HG02678 (cell line): ENCODE measurements around the gene TSHB.

ENCODE experiments used
- ATAC-seq: cut with Tn5 transposase; IDR thresholded peaks from one replicate; pipeline ENCODE4 v1.9.1; 2021; ENCODE audit warnings: mild to moderate bottlenecking, moderate library complexity; ENCODE audit not compliant: unreplicated experiment

The TSHB gene

DNA sequence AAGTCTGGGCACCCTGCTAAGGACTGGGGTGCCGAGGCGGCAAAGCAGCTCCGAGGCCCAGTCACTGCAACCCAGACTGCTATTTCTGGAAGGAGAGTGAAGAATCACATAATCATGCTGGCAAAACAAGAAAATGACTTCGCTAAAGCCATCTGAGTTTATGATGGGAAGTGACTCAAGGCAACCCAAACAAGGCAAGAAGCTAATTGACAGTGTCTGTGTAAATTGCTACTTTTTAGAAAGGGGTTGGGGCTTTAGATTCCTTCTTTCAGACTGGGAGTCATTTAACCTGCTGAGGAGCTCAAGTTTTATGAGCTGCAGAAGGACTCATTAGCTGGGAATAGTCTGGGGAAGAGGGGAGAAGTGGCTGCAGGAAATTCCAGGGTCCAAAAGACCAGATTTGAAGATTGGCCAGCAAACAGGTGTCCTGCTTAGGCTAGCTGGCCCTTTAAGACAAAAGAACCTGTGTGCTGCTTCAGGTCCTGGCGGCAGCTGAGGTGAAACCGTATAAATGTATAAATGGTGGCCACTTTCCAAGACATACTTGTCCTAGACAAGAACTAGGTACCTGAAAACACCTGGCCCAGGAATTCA is 28.1 kb downstream of the TSHB start:
- no peak for ATAC-seq

- ATAC-seq, result no peak
These were observed 29.7 kb downstream of the TSHB start for GRCh38 chr1:115059316-115059715.

DNA sequence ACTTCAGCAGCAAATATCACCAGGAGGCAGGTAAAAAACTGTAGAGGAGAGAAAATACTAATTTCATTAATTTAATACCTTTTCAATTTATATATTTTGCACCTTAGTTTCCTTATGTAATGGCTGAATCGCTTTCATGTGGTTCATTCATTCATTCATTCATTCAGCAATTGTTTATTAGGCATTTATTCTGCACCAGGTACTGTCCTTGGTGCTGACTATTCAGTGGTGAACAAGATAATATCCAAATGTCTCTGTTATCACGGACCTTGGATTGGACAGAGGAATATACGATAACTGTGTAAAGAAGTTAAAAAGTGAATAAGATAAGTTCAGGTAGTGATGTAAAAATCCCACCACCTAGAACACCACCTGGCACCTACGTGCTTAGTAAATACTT is 30.9 kb downstream of the TSHB start:
- ATAC-seq, result no peak

DNA sequence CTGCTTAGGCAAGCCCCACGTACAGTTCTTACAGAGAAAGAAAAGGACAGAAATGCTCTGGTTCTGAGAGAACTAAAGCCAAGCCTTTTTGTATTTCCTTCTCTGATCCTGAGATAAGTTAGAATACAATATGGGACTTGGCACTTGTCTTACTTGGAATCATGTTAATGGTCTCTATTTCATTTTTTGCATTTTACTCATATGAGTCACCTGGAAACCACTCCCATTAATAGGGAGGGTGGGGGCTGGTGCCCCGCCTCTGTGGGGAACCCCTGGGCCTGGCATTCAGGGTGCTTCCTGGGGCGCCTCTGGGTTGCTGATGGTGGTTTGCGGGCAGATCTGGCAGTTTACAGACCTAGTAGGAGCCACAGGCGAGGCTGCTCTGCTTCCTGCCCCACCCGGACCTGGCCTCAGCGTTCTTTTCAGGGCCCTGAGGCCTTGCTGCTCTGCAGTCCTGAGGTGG is 32.9 kb downstream of the TSHB start:
- ATAC-seq, result peak; percentile 80

GRCh38 chr1:115063228-115063901 is 33.7 kb downstream of the TSHB start:
- ATAC-seq, result no peak

DNA sequence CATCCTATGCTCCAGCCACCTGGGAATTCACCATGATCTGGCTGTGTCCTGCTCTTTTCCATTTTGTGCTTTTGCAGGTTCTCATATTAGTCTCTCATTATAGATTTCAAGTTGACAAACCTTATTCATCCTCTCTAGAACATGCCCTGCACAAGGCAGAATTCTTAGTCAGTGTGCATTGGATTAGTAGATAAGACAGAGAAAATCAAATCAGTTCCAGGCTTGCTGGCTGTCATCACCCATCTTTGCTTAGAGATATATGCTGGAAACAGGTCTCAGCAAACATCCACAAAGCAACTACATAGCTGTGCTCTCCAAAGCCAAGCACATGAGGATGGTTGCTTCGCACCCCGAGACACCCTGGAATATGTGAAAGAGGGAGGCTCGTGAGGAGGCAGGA is 34.8 kb downstream of the TSHB start:
- ATAC-seq, result no peak

- ATAC-seq, result no peak
These were observed 35.4 kb downstream of the TSHB start for GRCh38 chr1:115065021-115065420.

GRCh38 chr1:115067161-115067859 is 37.7 kb downstream of the TSHB start:
- no peak for ATAC-seq

GRCh38 chr1:115068826-115069585 is 39.4 kb downstream of the TSHB start:
- ATAC-seq, result no peak

- ATAC-seq, result no peak
These were observed 40.2 kb downstream of the TSHB start for GRCh38 chr1:115069659-115070308.

DNA sequence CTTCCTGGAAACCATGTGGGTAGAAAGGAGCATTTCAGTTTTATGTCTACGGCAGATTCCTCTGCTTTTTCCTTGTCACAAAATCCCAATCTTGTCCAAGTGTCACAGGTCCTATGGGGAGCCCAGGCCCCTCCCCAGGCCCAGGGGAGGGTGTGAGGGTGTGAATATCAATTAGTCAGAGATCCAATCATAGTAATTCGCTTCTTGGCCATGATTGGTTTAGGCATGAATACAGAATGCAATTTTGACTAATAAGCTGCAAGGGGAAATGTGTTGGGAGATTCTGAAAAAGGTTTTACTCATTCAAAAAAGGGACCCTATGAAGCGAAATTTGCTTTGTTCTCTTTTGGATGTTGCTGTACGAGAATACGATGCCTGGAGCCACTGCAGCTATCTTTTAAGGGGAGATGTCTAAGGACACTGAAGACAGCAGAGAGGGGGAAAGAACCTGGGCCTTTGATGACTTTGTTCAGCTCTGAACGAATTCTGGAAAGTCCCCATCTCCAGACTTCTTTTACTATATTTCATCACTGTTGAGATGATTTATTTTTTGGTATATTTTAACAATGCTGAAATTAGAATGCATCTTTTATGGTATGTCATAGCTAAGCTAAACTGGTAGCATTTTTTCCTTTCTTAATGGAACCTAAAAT is 41.5 kb downstream of the TSHB start:
- ATAC-seq, result no peak

- no peak for ATAC-seq
These were observed 43.9 kb downstream of the TSHB start for GRCh38 chr1:115073298-115074087.

- ATAC-seq, result no peak
These were observed 45.4 kb downstream of the TSHB start for GRCh38 chr1:115074839-115075534.

- ATAC-seq, result no peak
These were observed 46.8 kb downstream of the TSHB start for GRCh38 chr1:115076384-115076915.

GRCh38 chr1:115077286-115077983 is 47.8 kb downstream of the TSHB start:
- ATAC-seq, result no peak

DNA sequence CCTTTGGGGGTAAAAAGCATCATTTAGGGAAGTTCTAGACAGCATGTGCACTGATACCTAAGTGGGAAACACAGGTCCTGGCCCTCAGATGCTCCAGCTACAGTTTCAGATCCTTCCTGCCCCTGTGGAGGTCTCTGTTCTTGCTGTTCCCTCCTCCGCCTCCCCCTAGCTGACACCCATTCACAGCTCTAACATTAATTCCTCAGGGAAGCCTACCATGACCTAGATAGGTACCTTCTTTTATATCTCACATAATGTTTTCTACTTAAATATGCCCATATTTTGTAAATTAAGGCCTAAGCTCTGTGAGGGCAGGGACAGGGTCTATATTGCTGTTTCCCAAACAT is 48.3 kb downstream of the TSHB start:
- no peak for ATAC-seq

DNA sequence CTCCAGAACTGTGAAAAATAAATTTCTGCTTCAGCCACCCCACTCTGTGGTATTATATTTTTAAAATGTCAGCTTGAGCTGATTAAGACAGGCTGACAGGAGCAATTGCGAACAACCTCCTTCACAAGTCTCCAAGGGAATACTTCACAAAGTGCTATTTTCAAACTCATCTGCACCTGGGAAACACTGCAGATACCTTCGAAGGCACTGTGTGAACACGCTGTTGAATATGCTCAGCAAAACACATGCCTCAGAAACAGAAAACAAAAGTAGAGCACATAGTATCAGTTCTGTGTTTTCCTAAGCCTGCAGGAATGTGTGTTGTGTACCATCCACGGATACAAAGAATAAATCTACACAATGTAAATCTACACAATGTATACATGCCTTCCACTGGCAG is 49.1 kb downstream of the TSHB start:
- no peak for ATAC-seq

DNA sequence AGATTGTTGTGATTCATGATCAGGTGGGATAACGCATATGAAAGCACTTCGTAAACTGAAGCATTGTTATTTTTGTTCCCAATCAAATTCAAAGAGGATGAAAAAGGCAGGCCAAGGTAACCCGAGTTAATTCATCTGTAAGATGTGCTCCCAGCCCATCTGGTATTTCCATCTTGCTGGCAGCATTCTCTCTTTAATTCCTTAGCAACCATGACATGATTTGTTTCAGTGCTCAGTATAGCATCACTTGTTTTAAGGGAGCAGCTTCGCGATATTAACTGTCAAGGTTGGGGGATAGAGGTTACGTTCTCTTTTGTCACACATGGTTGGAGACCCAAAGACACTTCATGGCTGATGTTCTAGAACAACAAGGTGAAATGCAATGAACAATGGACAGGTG is 53.3 kb downstream of the TSHB start:
- ATAC-seq, result no peak
